ENCODE data around the gene KLF4. TPM values are rescaled to one million over a fixed set of nuclear protein-coding genes. Genes with fewer than 3 reads are reported as not detected.
"Not testable (repeated sequence)": the region's sequence is repeated elsewhere in the genome, so short reads cannot be mapped to it uniquely, and the experiment has no call there.

The KLF4 gene
- polyA plus RNA-seq (2012; ENCODE audit: insufficient read depth, insufficient read length): 1.9 TPM

GRCh38 chr9:107489687-107490605 is at the start of gene KLF4:
KLF4 (minus strand) TSS chr9:107489769; CDS start chr9:107489172, 597 bp downstream.
- peak; percentile 82 for DNase-seq (ENCODE audit: low read depth, low spot score)
- peak within 1 kb of the TSS; percentile 47 for H3K4me3 ChIP-seq (ENCODE audit: low read length)

GRCh38 chr9:107536462-107536861 is 46.9 kb upstream of the KLF4 start:
- no peak for DNase-seq (ENCODE audit: low read depth, low spot score)
- H3K4me3 ChIP-seq (ENCODE audit: low read length): no peak overlapping the region

GRCh38 chr9:107534510-107535078 is 45.0 kb upstream of the KLF4 start:
- H3K4me3 ChIP-seq (ENCODE audit: low read length): no peak overlapping the region
- no peak for DNase-seq (ENCODE audit: low read depth, low spot score)

- DNase-seq (ENCODE audit: low read depth, low spot score): no peak
- H3K4me3 ChIP-seq (ENCODE audit: low read length): no peak overlapping the region
These were observed 41.1 kb upstream of the KLF4 start for GRCh38 chr9:107530679-107531078.

- DNase-seq (ENCODE audit: low read depth, low spot score): no peak
- H3K4me3 ChIP-seq (ENCODE audit: low read length): no peak overlapping the region
These were observed 39.1 kb upstream of the KLF4 start for GRCh38 chr9:107528686-107529085.

- H3K4me3 ChIP-seq (ENCODE audit: low read length): no peak overlapping the region
- no peak for DNase-seq (ENCODE audit: low read depth, low spot score)
These were observed 34.0 kb upstream of the KLF4 start for GRCh38 chr9:107523539-107523938.

GRCh38 chr9:107520186-107520585 is 30.6 kb upstream of the KLF4 start:
- DNase-seq (ENCODE audit: low read depth, low spot score): no peak
- no peak overlapping the region for H3K4me3 ChIP-seq (ENCODE audit: low read length)

- no peak for DNase-seq (ENCODE audit: low read depth, low spot score)
- no peak overlapping the region for H3K4me3 ChIP-seq (ENCODE audit: low read length)
These were observed 28.7 kb upstream of the KLF4 start for GRCh38 chr9:107518037-107518807.

- H3K4me3 ChIP-seq (ENCODE audit: low read length): no peak overlapping the region
- no peak for DNase-seq (ENCODE audit: low read depth, low spot score)
These were observed 24.0 kb upstream of the KLF4 start for GRCh38 chr9:107513464-107514100.

GRCh38 chr9:107504585-107505455 is 15.3 kb upstream of the KLF4 start:
- no peak overlapping the region for H3K4me3 ChIP-seq (ENCODE audit: low read length)
- DNase-seq (ENCODE audit: low read depth, low spot score): no peak

GRCh38 chr9:107502464-107502863 is 12.9 kb upstream of the KLF4 start:
- H3K4me3 ChIP-seq (ENCODE audit: low read length): no peak overlapping the region
- DNase-seq (ENCODE audit: low read depth, low spot score): no peak

GRCh38 chr9:107500421-107501200 is 11.0 kb upstream of the KLF4 start:
- not testable (repeated sequence) for H3K4me3 ChIP-seq (ENCODE audit: low read length); DNase-seq (ENCODE audit: low read depth, low spot score)

- H3K4me3 ChIP-seq (ENCODE audit: low read length): no peak overlapping the region
- DNase-seq (ENCODE audit: low read depth, low spot score): no peak
These were observed 7.4 kb upstream of the KLF4 start for GRCh38 chr9:107496976-107497375.

- no peak for DNase-seq (ENCODE audit: low read depth, low spot score)
These were observed 2.9 kb upstream of the KLF4 start for GRCh38 chr9:107492381-107492970.

GRCh38 chr9:107491081-107492053 is 1.8 kb upstream of the KLF4 start:
- no peak overlapping the region for H3K4me3 ChIP-seq (ENCODE audit: low read length)
- no peak for DNase-seq (ENCODE audit: low read depth, low spot score)

More at GRCh38 chr9:107492381-107492970, 2.9 kb upstream of the KLF4 start:
- no peak overlapping the region for H3K4me3 ChIP-seq (ENCODE audit: low read length)

- not testable (repeated sequence) for H3K4me3 ChIP-seq (ENCODE audit: low read length); DNase-seq (ENCODE audit: low read depth, low spot score)
These were observed 1.0 kb upstream of the KLF4 start for GRCh38 chr9:107490606-107490970.

Data from Jurkat, Clone E6-1 (cell line).